ENCODE results near the gene HSDL1.

HSDL1 gene

DNA sequence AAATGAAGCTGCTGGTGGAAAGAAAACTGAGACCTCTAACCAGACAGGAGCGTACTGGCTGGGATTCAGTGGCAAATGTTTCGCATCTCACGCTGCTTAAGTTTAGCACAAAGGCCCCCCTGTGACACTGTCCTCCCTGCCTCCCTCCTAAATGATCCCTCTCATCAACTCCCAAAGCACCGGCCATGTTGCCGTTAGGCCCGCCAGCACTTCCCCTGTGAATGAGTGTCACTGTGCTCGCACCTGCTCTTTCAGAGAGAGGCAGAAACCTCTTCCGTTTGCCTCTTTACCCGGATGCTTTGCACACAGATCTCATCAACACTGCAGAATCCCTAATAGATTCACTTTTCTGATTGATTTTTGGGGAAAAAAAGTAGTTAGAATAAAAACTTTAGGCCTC lies 54.8 kb downstream of the HSDL1 start:
- TF ChIP-seq CTCF (IDR thresholded peaks at IDR 0.05) = no peak
- Histone ChIP-seq H3K4me1 (peaks cover 0 to 3% (median 0%) of the 10 kb centered on the region in 4 donors), H3K9me3 (no peaks in the 10 kb centered on the region), H3K36me3 (peaks cover 86 to 97% (median 90%) of the 10 kb centered on the region in 3 donors), H3K27me3 (no peaks in the 10 kb centered on the region), H3K4me3 (no peak overlapping the region), H3K27ac (no peak overlapping the region)
- intact Hi-C loops (cut with DNase I; ENCODE audit: low total_unique reads) = no loop called here
- no peak for DNase-seq

DNA sequence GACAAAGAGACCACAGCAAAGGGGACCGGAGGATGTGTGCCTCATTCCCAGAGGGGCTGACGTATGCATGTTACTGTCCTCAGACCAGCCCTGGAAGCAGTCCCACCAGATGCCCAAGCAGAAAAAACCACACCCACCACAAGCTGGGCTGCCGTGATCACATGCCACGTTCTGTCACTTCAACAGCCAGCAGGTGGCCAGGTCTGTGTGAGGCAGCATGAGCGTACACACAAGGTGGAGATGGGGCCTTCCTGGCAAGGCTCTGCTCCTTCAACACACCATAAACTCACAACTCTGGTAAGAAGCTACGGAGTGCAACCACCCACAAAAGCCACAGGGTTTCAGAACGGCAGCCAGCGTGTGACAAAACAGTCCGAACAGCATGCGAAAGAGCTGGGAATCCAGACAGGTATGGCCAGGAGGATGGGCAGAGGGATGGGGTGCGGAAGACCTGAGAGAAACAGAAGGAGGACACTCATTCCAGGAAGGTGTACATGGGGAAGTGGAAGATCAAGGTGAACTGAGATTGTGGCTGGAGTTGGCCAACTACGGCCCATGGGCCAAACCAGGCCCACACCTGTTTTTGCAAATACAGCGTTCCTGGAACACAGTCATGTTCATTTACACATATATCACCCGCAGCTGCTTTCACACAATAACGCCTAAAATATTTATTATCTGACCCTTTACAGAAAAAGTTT lies 56.1 kb downstream of the HSDL1 start:
- Histone ChIP-seq H3K9me3 (no peaks in the 10 kb centered on the region), H3K4me3 (no peak overlapping the region), H3K27me3 (no peaks in the 10 kb centered on the region), H3K27ac (no peak overlapping the region), H3K4me1 (peaks cover 0 to 3% (median under 1%) of the 10 kb centered on the region in 4 donors), H3K36me3 (peaks cover 75 to 97% (median 88%) of the 10 kb centered on the region in 3 donors)
- no peak for TF ChIP-seq CTCF (IDR thresholded peaks at IDR 0.05)
- DNase-seq = no peak
- intact Hi-C loops (cut with DNase I; ENCODE audit: low total_unique reads) = loop anchor here (10.0 kb wide), 1 partner anchor 96 kb away; the partner anchor contains the start of gene TAF1C

DNA sequence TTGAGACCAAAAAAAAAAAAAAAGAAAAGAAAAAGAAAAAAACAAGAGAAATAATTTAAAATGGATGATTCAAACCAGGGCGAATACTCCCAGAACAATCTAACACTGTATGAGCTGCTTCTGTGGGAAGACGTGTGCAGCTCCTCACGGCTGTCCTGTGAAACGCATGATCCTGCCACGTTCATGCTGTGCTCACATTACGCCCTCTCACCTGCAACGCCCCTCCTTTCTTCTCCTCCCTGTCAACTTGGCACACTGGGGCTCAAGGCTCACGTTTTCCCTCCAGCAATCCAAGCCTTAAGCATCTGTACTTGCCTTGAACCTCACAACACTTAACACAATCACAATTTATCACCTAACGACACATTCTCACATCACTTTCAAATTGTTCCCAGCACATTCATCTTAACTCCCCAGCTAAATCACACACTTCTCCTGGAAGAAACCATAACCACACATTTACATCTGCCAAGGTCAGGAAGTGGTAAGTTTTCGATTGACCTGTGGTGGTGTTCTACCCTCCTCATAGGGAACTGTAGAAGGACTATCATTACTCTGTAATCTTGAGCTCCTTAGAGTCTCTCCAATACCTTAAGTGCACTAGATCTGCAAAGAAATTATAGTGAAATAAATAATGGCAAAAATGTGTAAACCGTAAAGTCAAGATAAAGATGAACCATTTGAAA lies 57.4 kb downstream of the HSDL1 start:
- H3K4me1 ChIP-seq = peaks cover 0 to 13% (median 8%) of the 10 kb centered on the region in 4 donors
- H3K27ac ChIP-seq = no peak overlapping the region
- no peak overlapping the region for H3K4me3 ChIP-seq
- H3K9me3 ChIP-seq = no peaks in the 10 kb centered on the region
- no peak for DNase-seq
- peaks cover 62 to 88% (median 77%) of the 10 kb centered on the region in 3 donors for H3K36me3 ChIP-seq
- no peaks in the 10 kb centered on the region for H3K27me3 ChIP-seq
- no peak for TF ChIP-seq CTCF (IDR thresholded peaks at IDR 0.05)
- intact Hi-C loops (cut with DNase I; ENCODE audit: low total_unique reads) = loop anchor here (10.0 kb wide), 1 partner anchor 97 kb away; the partner anchor contains the start of gene TAF1C

- no peak overlapping the region for H3K4me3 ChIP-seq
- no peak overlapping the region for H3K27ac ChIP-seq
- no peak for TF ChIP-seq CTCF (IDR thresholded peaks at IDR 0.05)
- intact Hi-C loops (cut with DNase I; ENCODE audit: low total_unique reads) = loop anchor here (10.0 kb wide), 1 partner anchor 98 kb away; the partner anchor contains the start of gene TAF1C
- no peak for DNase-seq
- H3K9me3 ChIP-seq = no peaks in the 10 kb centered on the region
- H3K36me3 ChIP-seq = peaks cover 56 to 88% (median 71%) of the 10 kb centered on the region in 3 donors
- no peaks in the 10 kb centered on the region for H3K27me3 ChIP-seq
- H3K4me1 ChIP-seq = peaks cover 0 to 15% (median 11%) of the 10 kb centered on the region in 4 donors
Measured at GRCh38 chr16:84087001-84087400, 58.0 kb downstream of the HSDL1 start.

GRCh38 chr16:84086341-84086740 lies 58.6 kb downstream of the HSDL1 start:
- Histone ChIP-seq H3K4me1 (peaks cover 0 to 15% (median 11%) of the 10 kb centered on the region in 4 donors), H3K9me3 (no peaks in the 10 kb centered on the region), H3K4me3 (no peak overlapping the region), H3K27ac (no peak overlapping the region), H3K36me3 (peaks cover 55 to 88% (median 68%) of the 10 kb centered on the region in 3 donors), H3K27me3 (no peaks in the 10 kb centered on the region)
- DNase-seq = no peak
- intact Hi-C loops (cut with DNase I; ENCODE audit: low total_unique reads) = loop anchor here (10.0 kb wide), 1 partner anchor 98 kb away; the partner anchor contains the start of gene TAF1C
- TF ChIP-seq CTCF (IDR thresholded peaks at IDR 0.05) = no peak

Data from tibial artery (tissue), 4 donors.